IMR-90 (cell line): ENCODE data around the gene HYAL1. TPM values are rescaled to one million over a fixed set of nuclear protein-coding genes. Genes with fewer than 3 reads are reported as not detected.

Experiments
- ATAC-seq: fragments of 200-7000 bp; cut with Tn5 transposase; 2 replicates; pipeline ENCODE4 v1.9.1; 2020; ENCODE audit warnings: low read depth, mild to moderate bottlenecking, moderate library complexity
- BruUV-seq: library from RNA; stranded (reverse); fragments of 400-500 nt; replicated peaks from 2 replicates; lab custom pipeline; 2021; lab: Mats Ljungman, UMichigan
- CTCF ChIA-PET: fragments of 300-600 bp; formaldehyde crosslinking; extraction: SDS; loops from one replicate; lab custom pipeline; 2021; ENCODE audit warnings: antibody characterized with exemption; lab: Yijun Ruan, JAX
- POLR2A ChIA-PET: fragments of 300-600 bp; sonication (Branson Sonifier 250); formaldehyde crosslinking; loops from one replicate; lab custom pipeline; 2022; ENCODE audit warnings: antibody characterized with exemption; ENCODE audit not compliant: unreplicated experiment; lab: Charles Lee
- DNase-seq: peaks from one replicate; pipeline ENCODE4 v3.0.0; 2013
- H2AFZ ChIP-seq: replicated peaks from 2 replicates; pipeline ENCODE3; 2013; ENCODE audit warnings: low read length, mild to moderate bottlenecking; ENCODE audit not compliant: poor library complexity
- H2AK5ac ChIP-seq: 2 replicates; pipeline ENCODE4 v1.6.1; 2013; ENCODE audit warnings: low read depth, low read length, inconsistent platforms
- H2AK9ac ChIP-seq: replicated peaks from 2 replicates; pipeline ENCODE3; 2013; ENCODE audit warnings: mild to moderate bottlenecking, low read depth, low read length, moderate library complexity; ENCODE audit not compliant: poor library complexity
- H2BK120ac ChIP-seq: 2 replicates; pipeline ENCODE4 v1.6.1; 2013; ENCODE audit warnings: low read depth, low read length, inconsistent platforms
- H2BK15ac ChIP-seq: 3 replicates; pipeline ENCODE4 v1.6.1; 2013; ENCODE audit warnings: low read depth, low read length, inconsistent platforms
- H2BK20ac ChIP-seq: 2 replicates; pipeline ENCODE4 v1.6.1; 2013; ENCODE audit warnings: low read depth, mild to moderate bottlenecking, inconsistent platforms, low read length, moderate library complexity
- H2BK5ac ChIP-seq: 2 replicates; pipeline ENCODE4 v1.6.1; 2013; ENCODE audit warnings: mild to moderate bottlenecking, low read depth, low read length, inconsistent platforms; ENCODE audit not compliant: poor library complexity, severe bottlenecking
- H3K14ac ChIP-seq: replicated peaks from 2 replicates; pipeline ENCODE4 v1.6.1; 2013; ENCODE audit warnings: low read depth, low read length, inconsistent platforms
- H3K18ac ChIP-seq: 2 replicates; pipeline ENCODE4 v1.6.1; 2013; ENCODE audit warnings: low read depth, low read length, control low read depth
- H3K23ac ChIP-seq: 2 replicates; pipeline ENCODE4 v1.6.1; 2013; ENCODE audit warnings: low read depth, low read length, inconsistent platforms
- H3K27ac ChIP-seq: 2 replicates; pipeline ENCODE4 v1.5.1; 2013; ENCODE audit warnings: mild to moderate bottlenecking, control low read depth, low read length; ENCODE audit not compliant: insufficient read depth
- H3K27me3 ChIP-seq: 2 replicates; pipeline ENCODE4 v1.6.1; 2013; ENCODE audit warnings: low read length; ENCODE audit not compliant: control insufficient read depth, insufficient read depth
- H3K36me3 ChIP-seq: 2 replicates; pipeline ENCODE4 v1.6.1; 2013; ENCODE audit warnings: low read length, mixed read lengths; ENCODE audit not compliant: control insufficient read depth, insufficient read depth
- H3K4ac ChIP-seq: 2 replicates; pipeline ENCODE4 v1.6.1; 2013; ENCODE audit warnings: low read depth, low read length, inconsistent platforms
- H3K4me1 ChIP-seq: 2 replicates; pipeline ENCODE4 v1.6.1; 2013; ENCODE audit warnings: low read length, mixed read lengths; ENCODE audit not compliant: control insufficient read depth, insufficient read depth
- H3K4me2 ChIP-seq: 2 replicates; pipeline ENCODE4 v1.6.1; 2013; ENCODE audit warnings: low read depth, mild to moderate bottlenecking, control low read depth, low read length, moderate library complexity
- H3K4me3 ChIP-seq: 2 replicates; pipeline ENCODE4 v1.5.1; 2013; ENCODE audit warnings: low read depth, mild to moderate bottlenecking, control low read depth, low read length, moderate library complexity; ENCODE audit not compliant: insufficient read depth
- H3K56ac ChIP-seq: 2 replicates; pipeline ENCODE4 v1.6.1; 2013; ENCODE audit warnings: low read length, inconsistent platforms; ENCODE audit not compliant: insufficient read depth; ENCODE audit errors: extremely low read depth
- H3K79me1 ChIP-seq, 2 experiments: 2 replicates each; pipeline ENCODE4 v1.6.1; 2013; ENCODE audit warnings: low read length in 2 of 2, inconsistent platforms in 1 of 2, low read depth in 1 of 2
- H3K9ac ChIP-seq: 2 replicates; pipeline ENCODE4 v1.6.1; 2013; ENCODE audit warnings: low read depth, low read length, control low read depth
- H3K9me1 ChIP-seq: 2 replicates; pipeline ENCODE4 v1.6.1; 2013; ENCODE audit warnings: low read length, inconsistent platforms; ENCODE audit not compliant: insufficient read depth
- H3K9me3 ChIP-seq: 2 replicates; pipeline ENCODE4 v1.6.1; 2013; ENCODE audit warnings: low read length; ENCODE audit not compliant: control insufficient read depth, insufficient read depth
- H4K20me1 ChIP-seq: 2 replicates; pipeline ENCODE4 v1.6.1; 2013; ENCODE audit warnings: low read length, inconsistent platforms; ENCODE audit not compliant: insufficient read depth
- H4K5ac ChIP-seq: 2 replicates; pipeline ENCODE4 v1.6.1; 2013; ENCODE audit warnings: mild to moderate bottlenecking, low read depth, low read length, control low read depth
- H4K8ac ChIP-seq, 2 experiments: 2 replicates each; pipeline ENCODE4 v1.6.1; 2013; ENCODE audit warnings: low read depth in 2 of 2, low read length in 2 of 2, control low read depth in 1 of 2, inconsistent platforms in 1 of 2
- H4K91ac ChIP-seq: 2 replicates; pipeline ENCODE4 v1.6.1; 2013; ENCODE audit warnings: low read depth, low read length, inconsistent platforms; ENCODE audit not compliant: insufficient read depth
- BHLHE40 ChIP-seq: fragments of 150-350 bp; IDR thresholded peaks from 2 replicates; pipeline ENCODE4 v1.6.1; 2016; ENCODE audit warnings: mild to moderate bottlenecking, low read depth, low read length
- CHD1 ChIP-seq: IDR thresholded peaks from 2 replicates; pipeline ENCODE4 v1.6.1; 2012; ENCODE audit warnings: low read depth, low read length, improper control_type of control experiment
- CTCF ChIP-seq: conservative IDR thresholded peaks from 2 replicates; pipeline ENCODE4 v1.5.1; 2012; ENCODE audit warnings: mild to moderate bottlenecking, low read depth, low read length, improper control_type of control experiment
- FOS ChIP-seq: fragments of 150-350 bp; IDR thresholded peaks from 2 replicates; pipeline ENCODE4 v1.6.1; 2016; ENCODE audit warnings: low read depth, low read length
- MAFK ChIP-seq: IDR thresholded peaks from 2 replicates; pipeline ENCODE4 v1.6.1; 2012; ENCODE audit warnings: low read depth, low read length, improper control_type of control experiment
- MAZ ChIP-seq: IDR thresholded peaks from 2 replicates; pipeline ENCODE4 v1.6.1; 2012; ENCODE audit warnings: low read depth, mild to moderate bottlenecking, low read length, improper control_type of control experiment, moderate library complexity, borderline replicate concordance
- MXI1 ChIP-seq: IDR thresholded peaks from 2 replicates; pipeline ENCODE4 v1.6.1; 2012; ENCODE audit warnings: low read depth, mild to moderate bottlenecking, low read length, moderate library complexity, borderline replicate concordance
- NFE2L2 ChIP-seq: fragments of 150-350 bp; IDR thresholded peaks from 2 replicates; pipeline ENCODE4 v1.6.1; 2016; ENCODE audit warnings: low read depth, mild to moderate bottlenecking, low read length
- POLR2A ChIP-seq: IDR thresholded peaks from 2 replicates; pipeline ENCODE4 v1.6.1; 2012; ENCODE audit warnings: mild to moderate bottlenecking, low read depth, low read length
- RAD21 ChIP-seq: IDR thresholded peaks from 2 replicates; pipeline ENCODE4 v1.6.1; 2012; ENCODE audit warnings: low read length, improper control_type of control experiment
- RCOR1 ChIP-seq: IDR thresholded peaks from 2 replicates; pipeline ENCODE4 v1.6.1; 2012; ENCODE audit warnings: mild to moderate bottlenecking, low read length, improper control_type of control experiment; ENCODE audit not compliant: insufficient replicate concordance
- SMC3 ChIP-seq: fragments of 150-350 bp; IDR thresholded peaks from 2 replicates; pipeline ENCODE4 v1.6.1; 2016; ENCODE audit warnings: low read depth, mild to moderate bottlenecking, antibody characterized with exemption, low read length, moderate library complexity
- whole genome bisulfite sequencing, 2 experiments: methylation state at CpG; one replicate each; pipeline versions ENCODE4 v1.1.5 to v1.1.7; 2013; ENCODE audit warnings: missing lambda C conversion rate in 2 of 2; ENCODE audit not compliant: insufficient read length in 1 of 2; ENCODE audit errors: extremely low coverage in 2 of 2; 5-methylcytosine and 5-hydroxymethylcytosine counted together
- dilution Hi-C: fragments of 300-500 bp; cut with HindIII; formaldehyde crosslinking; loops from one replicate; pipeline ENCODE4 v1.14.3; 2018; ENCODE audit warnings: low sequenced_read_pairs; ENCODE audit not compliant: unreplicated experiment
- in situ Hi-C: fragments of 300-500 bp; cut with MboI; formaldehyde crosslinking; loops from 3 replicates; pipeline ENCODE4 v1.14.3; 2019; ENCODE audit warnings: low sequenced_read_pairs, inconsistent platforms, mixed read lengths
- intact Hi-C: fragments of 100-400 bp; cut with micrococcal nuclease; formaldehyde crosslinking; loops from 2 replicates; pipeline ENCODE4 v1.10.0; 2022
- polyA plus RNA-seq, 3 experiments: library from polyadenylated mRNA; depleted of rRNA; stranded (reverse); fragments of >200 nt; gene quantifications; 2 replicates each; pipeline ENCODE4 v1.2.3, GENCODE V29; 2012; ENCODE audit warnings: low replicate concordance in 1 of 3
- total RNA-seq: library from RNA; depleted of rRNA; stranded (reverse); fragments of >200 nt; gene quantifications from 2 replicates; pipeline ENCODE4 v1.2.3, GENCODE V29; 2012
- TF ChIP-seq, protein P1 (sequence below): fragments of 150-350 bp; IDR thresholded peaks from 2 replicates; pipeline ENCODE4 v1.6.1; 2016; ENCODE audit warnings: low read depth, mild to moderate bottlenecking, low read length, moderate library complexity, borderline replicate concordance
- TF ChIP-seq, protein P2 (sequence below): fragments of 150-350 bp; IDR thresholded peaks from 2 replicates; pipeline ENCODE4 v1.6.1; 2017; ENCODE audit warnings: mild to moderate bottlenecking, antibody characterized with exemption, low read length, low read depth

HYAL1 gene
- total and polyA plus RNA-seq, 2 of the 4 experiments (the other 2 are of a cell fraction) = 0.32 to 0.36 TPM

DNA sequence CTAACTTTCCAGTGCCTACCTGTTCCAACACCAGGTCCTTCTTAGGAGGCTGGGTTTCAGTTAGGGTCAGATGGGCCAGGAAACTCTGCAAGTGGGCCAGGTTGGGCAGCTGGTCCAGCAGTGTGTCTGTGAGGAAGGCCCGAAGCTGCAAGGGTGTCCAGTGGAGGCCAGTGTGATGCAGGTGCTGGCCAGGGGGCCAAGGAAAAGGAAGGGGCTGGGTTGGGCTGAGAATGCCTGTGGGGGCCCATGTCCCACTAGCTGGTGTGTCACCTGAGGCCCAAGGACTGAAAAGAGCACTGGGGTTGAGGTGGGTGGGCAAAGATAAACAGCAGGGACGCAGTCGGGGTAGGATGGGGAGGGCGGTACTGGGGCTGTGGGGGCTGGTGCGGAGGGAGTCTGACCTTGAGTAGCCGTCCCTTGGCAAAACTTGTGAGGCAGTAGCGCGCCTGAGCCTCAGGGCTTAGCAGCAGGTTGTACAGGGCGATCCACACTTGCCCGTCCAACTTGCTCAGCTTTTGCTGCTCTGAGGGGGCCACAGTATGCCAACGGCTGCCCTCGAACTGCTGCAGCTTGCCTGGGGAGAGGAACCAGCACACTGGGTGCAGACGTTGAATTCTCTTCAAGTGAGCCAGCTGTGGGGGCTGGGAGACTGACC lies 38.7 kb upstream of the HYAL1 start:
- in situ Hi-C loops = loop anchor here (25.0 kb wide), 3 partner anchors 1045 to 1820 kb away; partner anchors contain the start of genes ABHD14B, GPR62, MANF and PCBP4
- H2AK9ac ChIP-seq = peak overlapping the region; percentile 23

More for the DNA sequence above, 38.7 kb upstream of the HYAL1 start:
- DNase-seq (no peak), ATAC-seq (no peak)
- ChIA-PET CTCF (no interaction called here), POLR2A (no interaction called here)
- peaks cover 6 to 31% of the 10 kb centered on the region in 2 experiments; a peak in 3 of 4 replicates for H3K79me1 ChIP-seq
- H3K27ac ChIP-seq = no peak overlapping the region
- H3K4me1 ChIP-seq = peaks cover 18% of the 10 kb centered on the region
- H4K8ac ChIP-seq = no peak overlapping the region
- peaks cover 2% of the 10 kb centered on the region; the same call in 1 of the 2 replicates for H4K20me1 ChIP-seq
- no TSS peak for BruUV-seq
- TF ChIP-seq MAFK (no peak), FOS (no peak), MXI1 (no peak), BHLHE40 (no peak), RAD21 (no peak), MAZ (no peak), CHD1 (no peak), CTCF (no peak), RCOR1 (no peak), SMC3 (no peak), POLR2A (no peak), NFE2L2 (no peak)
- TF ChIP-seq, protein P1, sequence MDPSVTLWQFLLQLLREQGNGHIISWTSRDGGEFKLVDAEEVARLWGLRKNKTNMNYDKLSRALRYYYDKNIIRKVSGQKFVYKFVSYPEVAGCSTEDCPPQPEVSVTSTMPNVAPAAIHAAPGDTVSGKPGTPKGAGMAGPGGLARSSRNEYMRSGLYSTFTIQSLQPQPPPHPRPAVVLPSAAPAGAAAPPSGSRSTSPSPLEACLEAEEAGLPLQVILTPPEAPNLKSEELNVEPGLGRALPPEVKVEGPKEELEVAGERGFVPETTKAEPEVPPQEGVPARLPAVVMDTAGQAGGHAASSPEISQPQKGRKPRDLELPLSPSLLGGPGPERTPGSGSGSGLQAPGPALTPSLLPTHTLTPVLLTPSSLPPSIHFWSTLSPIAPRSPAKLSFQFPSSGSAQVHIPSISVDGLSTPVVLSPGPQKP = no peak
- TF ChIP-seq, protein P2, sequence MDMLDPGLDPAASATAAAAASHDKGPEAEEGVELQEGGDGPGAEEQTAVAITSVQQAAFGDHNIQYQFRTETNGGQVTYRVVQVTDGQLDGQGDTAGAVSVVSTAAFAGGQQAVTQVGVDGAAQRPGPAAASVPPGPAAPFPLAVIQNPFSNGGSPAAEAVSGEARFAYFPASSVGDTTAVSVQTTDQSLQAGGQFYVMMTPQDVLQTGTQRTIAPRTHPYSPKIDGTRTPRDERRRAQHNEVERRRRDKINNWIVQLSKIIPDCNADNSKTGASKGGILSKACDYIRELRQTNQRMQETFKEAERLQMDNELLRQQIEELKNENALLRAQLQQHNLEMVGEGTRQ = no peak
- no peak overlapping the region for H4K5ac ChIP-seq
- H3K27me3 ChIP-seq = no peaks in the 10 kb centered on the region
- WGBS, 2 experiments = 83% methylated on average over 6 of the region's 13 CpGs; no CpG with 5 or more reads in 1 of the 2 experiments
- no peak overlapping the region for H3K4me2 ChIP-seq
- dilution Hi-C loops (no loop called here), intact Hi-C loops (no loop called here)
- no peak overlapping the region for H2BK5ac ChIP-seq
- no peak overlapping the region for H3K18ac ChIP-seq
- no peak overlapping the region for H2BK20ac ChIP-seq
- peak overlapping the region; percentile 39 for H2AFZ ChIP-seq
- no peak overlapping the region for H4K91ac ChIP-seq
- no peak overlapping the region for H3K4ac ChIP-seq
- H3K56ac ChIP-seq = no peak overlapping the region
- no peak overlapping the region for H3K9ac ChIP-seq
- H2BK120ac ChIP-seq = no peak overlapping the region
- H3K14ac ChIP-seq = no peak overlapping the region
- peaks cover 11% of the 10 kb centered on the region for H3K9me1 ChIP-seq
- H3K9me3 ChIP-seq = no peaks in the 10 kb centered on the region
- no peak overlapping the region for H2BK15ac ChIP-seq
- H3K23ac ChIP-seq = no peak overlapping the region
- no peak overlapping the region for H3K4me3 ChIP-seq
- H3K36me3 ChIP-seq = no peaks in the 10 kb centered on the region
- no peak overlapping the region for H2AK5ac ChIP-seq
